Endothelial cell of umbilical vein (primary cell): ENCODE measurements around the gene CDYL. TPM values are rescaled to one million over a fixed set of nuclear protein-coding genes. Genes with fewer than 3 reads are reported as not detected.

ENCODE experiments used
- BruUV-seq: library from RNA; stranded (reverse); fragments of 400-500 nt; replicated peaks from 2 replicates; lab custom pipeline; 2021; lab: Mats Ljungman, UMichigan
- CTCF ChIA-PET: fragments of 300-600, 350-600 bp; sonication (Branson Sonifier 250); formaldehyde crosslinking; loops from one replicate; lab custom pipeline; 2021; ENCODE audit warnings: antibody characterized with exemption, inconsistent platforms; lab: Charles Lee
- POLR2A ChIA-PET: fragments of 300-600, 350-600 bp; sonication (Branson Sonifier 250); formaldehyde crosslinking; loops from one replicate; lab custom pipeline; 2021; ENCODE audit warnings: antibody characterized with exemption, inconsistent platforms; lab: Charles Lee
- DNase-seq: peaks from one replicate; pipeline ENCODE4 v3.0.0-alpha.2; 2011; ENCODE audit warnings: low read depth, low spot score
- FAIRE-seq: peaks from 2 replicates; lab custom pipeline; 2011; peaks lifted over from hg19 to GRCh38; lab: Jason Lieb, UNC
- H2AFZ ChIP-seq: 2 replicates; pipeline ENCODE4 v1.6.0; 2012; ENCODE audit warnings: low read depth, low read length, control low read depth, inconsistent platforms
- H3K27ac ChIP-seq: 2 replicates; pipeline ENCODE4 v1.5.1; 2011; ENCODE audit warnings: low read depth, mild to moderate bottlenecking, control low read depth, low read length, moderate library complexity; ENCODE audit not compliant: insufficient read depth
- H3K27me3 ChIP-seq, 2 experiments: 2 replicates each; pipeline versions ENCODE4 v1.6.0 to v1.6.1; 2011; ENCODE audit warnings: low read length in 2 of 2, mixed read lengths in 1 of 2; ENCODE audit not compliant: control insufficient read depth in 2 of 2, insufficient read depth in 2 of 2
- H3K36me3 ChIP-seq, 2 experiments: 2 replicates in 1 of 2; 3 replicates in 1 of 2; pipeline ENCODE4 v1.5.1; 2011; ENCODE audit warnings: low read length in 2 of 2, mild to moderate bottlenecking in 1 of 2, moderate library complexity in 1 of 2; ENCODE audit not compliant: control insufficient read depth in 2 of 2, insufficient read depth in 2 of 2; ENCODE audit errors: extremely low read depth in 1 of 2
- H3K4me1 ChIP-seq: 3 replicates; pipeline ENCODE4 v1.5.1; 2011; ENCODE audit warnings: mild to moderate bottlenecking, low read length; ENCODE audit not compliant: control insufficient read depth, insufficient read depth; ENCODE audit errors: extremely low read depth
- H3K4me2 ChIP-seq: 2 replicates; pipeline ENCODE4 v1.6.1; 2011; ENCODE audit warnings: low read length, control low read depth, mixed read lengths; ENCODE audit not compliant: insufficient read depth
- H3K4me3 ChIP-seq, 3 experiments: fragments of 200-600 bp in 1 of 3; sonication (generic), shearing (Covaris generic) in 1 of 3; replicated peaks in 1 of 3; 2 replicates each; pipeline ENCODE4 v1.5.1; 2011 to 2016; ENCODE audit warnings: control low read depth in 3 of 3, low read length in 3 of 3, mild to moderate bottlenecking in 2 of 3, inconsistent platforms in 1 of 3, low read depth in 1 of 3, moderate library complexity in 1 of 3; ENCODE audit not compliant: insufficient read depth in 1 of 3
- H3K79me2 ChIP-seq: 2 replicates; pipeline ENCODE4 v1.6.0; 2012; ENCODE audit warnings: low read length, inconsistent platforms; ENCODE audit not compliant: control insufficient read depth, insufficient read depth
- H3K9ac ChIP-seq: replicated peaks from 2 replicates; pipeline ENCODE3; 2011; ENCODE audit warnings: low read length, control low read depth; ENCODE audit not compliant: insufficient read depth; ENCODE audit errors: extremely low read depth
- H3K9me1 ChIP-seq: replicated peaks from 3 replicates; pipeline ENCODE4 v1.6.0; 2011; ENCODE audit warnings: mild to moderate bottlenecking, low read length; ENCODE audit not compliant: control insufficient read depth, insufficient read depth; ENCODE audit errors: extremely low read depth
- H3K9me3 ChIP-seq: replicated peaks from 2 replicates; pipeline ENCODE4 v1.5.1; 2012; ENCODE audit warnings: low read length, inconsistent platforms; ENCODE audit not compliant: control insufficient read depth, insufficient read depth
- H4K20me1 ChIP-seq: replicated peaks from 2 replicates; pipeline ENCODE3; 2011; ENCODE audit warnings: mild to moderate bottlenecking, low read length; ENCODE audit not compliant: control insufficient read depth, insufficient read depth; ENCODE audit errors: extremely low read depth
- CTCF ChIP-seq, 2 donors: IDR thresholded peaks; 1 replicate in 1 of 2; 2 replicates in 1 of 2; pipeline ENCODE4 v1.5.1; 2011; ENCODE audit warnings: low read length in 2 of 2, mild to moderate bottlenecking in 2 of 2, moderate library complexity in 2 of 2, control low read depth in 1 of 2, inconsistent platforms in 1 of 2, low read depth in 1 of 2; ENCODE audit not compliant: insufficient read depth in 1 of 2; ENCODE audit errors: extremely low read depth in 1 of 2
- EZH2 ChIP-seq: IDR thresholded peaks from 2 replicates; pipeline ENCODE4 v1.6.1; 2012; ENCODE audit warnings: borderline replicate concordance, low read depth, mild to moderate bottlenecking, moderate library complexity, low read length, inconsistent platforms; ENCODE audit not compliant: severe bottlenecking
- FOS ChIP-seq: IDR thresholded peaks from 2 replicates; pipeline ENCODE4 v1.6.1; 2011; ENCODE audit warnings: mild to moderate bottlenecking, low read length, moderate library complexity, borderline replicate concordance; ENCODE audit not compliant: insufficient read depth
- JUN ChIP-seq: IDR thresholded peaks from 2 replicates; pipeline ENCODE4 v1.6.1; 2011; ENCODE audit warnings: borderline replicate concordance, low read depth; ENCODE audit not compliant: insufficient read length, insufficient read depth
- MAX ChIP-seq: IDR thresholded peaks from 2 replicates; pipeline ENCODE4 v1.6.1; 2011; ENCODE audit not compliant: insufficient read depth, insufficient read length
- MYC ChIP-seq: IDR thresholded peaks from one replicate; pipeline ENCODE4 v1.6.1; 2011; ENCODE audit warnings: mild to moderate bottlenecking, low read depth, low read length
- POLR2A ChIP-seq: IDR thresholded peaks from 2 replicates; pipeline ENCODE4 v1.6.1; 2012; ENCODE audit warnings: low read depth, mild to moderate bottlenecking, control low read depth, low read length
- POLR2AphosphoS5 ChIP-seq: IDR thresholded peaks from 2 replicates; pipeline ENCODE4 v1.6.1; 2012; ENCODE audit warnings: low read depth, mild to moderate bottlenecking, control low read depth, low read length, moderate library complexity; ENCODE audit not compliant: insufficient read depth
- dilution Hi-C: fragments of 300-500 bp; cut with MboI; formaldehyde crosslinking; loops from one replicate; pipeline ENCODE4 v1.15.0; 2019; ENCODE audit warnings: low sequenced_read_pairs; ENCODE audit not compliant: extremely low pct_ligation_motif_present
- intact Hi-C: fragments of 100-400 bp; cut with micrococcal nuclease; formaldehyde crosslinking; loops from one replicate; pipeline ENCODE4 v1.10.0; 2022
- polyA plus RNA-seq, 4 experiments: library from polyadenylated mRNA; depleted of rRNA in 3 of 4; stranded (reverse) in 3 of 4; unstranded in 1 of 4; fragments of >200 nt; gene quantifications; 2 replicates each; pipeline versions ENCODE4 v1.2.1 to v1.2.3, GENCODE V29; 2011 to 2012; ENCODE audit warnings: missing spikeins in 1 of 4
- total RNA-seq: library from RNA; stranded (reverse); gene quantifications from 2 replicates; pipeline ENCODE4 v1.2.3, GENCODE V29; 2021

CDYL gene
- total and polyA plus RNA-seq, 2 donors (not counting 3 experiments of a cell fraction or from before 2014, with no cell fraction given) = 10.2 to 35.6 TPM

- Histone ChIP-seq H3K9me3 (no peaks in the 10 kb centered on the region), H3K79me2 (peaks cover 24% of the 10 kb centered on the region), H3K4me3 (no peak overlapping the region), H3K9me1 (no peaks in the 10 kb centered on the region), H3K27me3 (no peaks in the 10 kb centered on the region), H3K9ac (no peak overlapping the region), H3K27ac (no peak overlapping the region), H4K20me1 (peaks cover 5% of the 10 kb centered on the region), H3K4me1 (peaks cover 12% of the 10 kb centered on the region), H3K4me2 (no peak overlapping the region), H3K36me3 (no peaks in the 10 kb centered on the region), H2AFZ (no peak overlapping the region)
- ChIA-PET POLR2A (no interaction called here), CTCF (interaction anchor here (1.0 to 1.2 kb wide), 3 partner anchors 10 to 540 kb away, joined by 3 read pairs; no protein-coding TSS in a partner anchor)
- TF ChIP-seq MYC (no peak), POLR2AphosphoS5 (no peak), CTCF (IDR thresholded peaks at IDR 0.05; ENCODE audit: extremely low read depth in 1 of 2, insufficient read depth in 1 of 2, low read depth in 1 of 2, low read length in 2 of 2) (no peak)
- dilution Hi-C loops = no loop called here
- no peak for FAIRE-seq
- intact Hi-C loops = no loop called here
- BruUV-seq = no TSS peak
- no peak for DNase-seq
Measured at GRCh38 chr6:4853349-4853748, 77.1 kb downstream of the CDYL start.

- intact Hi-C loops = no loop called here
- dilution Hi-C loops = no loop called here
- FAIRE-seq = no peak
- H3K4me3 ChIP-seq = no peak overlapping the region
- no peaks in the 10 kb centered on the region for H3K27me3 ChIP-seq
- ChIA-PET CTCF (interaction anchor here (1.0 to 1.2 kb wide), 2 partner anchors 65 to 541 kb away, joined by 3 read pairs; no protein-coding TSS in a partner anchor), POLR2A (no interaction called here)
- H3K9me1 ChIP-seq = no peaks in the 10 kb centered on the region
- H4K20me1 ChIP-seq = peaks cover 4% of the 10 kb centered on the region
- H3K4me2 ChIP-seq = no peak overlapping the region
- no peak overlapping the region for H3K27ac ChIP-seq
- no TSS peak for BruUV-seq
- peaks cover 21% of the 10 kb centered on the region for H3K79me2 ChIP-seq
- H3K9me3 ChIP-seq = no peaks in the 10 kb centered on the region
- TF ChIP-seq JUN (no peak), POLR2A (no peak), MYC (no peak), FOS (no peak), POLR2AphosphoS5 (no peak), EZH2 (no peak), MAX (no peak)
- peaks cover 6% of the 10 kb centered on the region for H3K4me1 ChIP-seq
- DNase-seq = no peak
- H2AFZ ChIP-seq = no peak overlapping the region
- H3K9ac ChIP-seq = no peak overlapping the region
- no peaks in the 10 kb centered on the region for H3K36me3 ChIP-seq
Measured at GRCh38 chr6:4853782-4854511, 77.7 kb downstream of the CDYL start.
